GM19468 (cell line): Measurements from ENCODE around the gene LRRC26.

ENCODE experiments used
- ATAC-seq: cut with Tn5 transposase; IDR thresholded peaks from one replicate; pipeline ENCODE4 v1.9.1; 2021; ENCODE audit warnings: mild to moderate bottlenecking, moderate library complexity, moderate number of reproducible peaks; ENCODE audit not compliant: unreplicated experiment; ENCODE audit errors: extremely low read depth

Gene LRRC26

GRCh38 chr9:137186385-137186784 is 16.5 kb upstream of the LRRC26 start:
- no peak for ATAC-seq

- no peak for ATAC-seq
These were observed 16.1 kb upstream of the LRRC26 start for GRCh38 chr9:137185921-137186320.

DNA sequence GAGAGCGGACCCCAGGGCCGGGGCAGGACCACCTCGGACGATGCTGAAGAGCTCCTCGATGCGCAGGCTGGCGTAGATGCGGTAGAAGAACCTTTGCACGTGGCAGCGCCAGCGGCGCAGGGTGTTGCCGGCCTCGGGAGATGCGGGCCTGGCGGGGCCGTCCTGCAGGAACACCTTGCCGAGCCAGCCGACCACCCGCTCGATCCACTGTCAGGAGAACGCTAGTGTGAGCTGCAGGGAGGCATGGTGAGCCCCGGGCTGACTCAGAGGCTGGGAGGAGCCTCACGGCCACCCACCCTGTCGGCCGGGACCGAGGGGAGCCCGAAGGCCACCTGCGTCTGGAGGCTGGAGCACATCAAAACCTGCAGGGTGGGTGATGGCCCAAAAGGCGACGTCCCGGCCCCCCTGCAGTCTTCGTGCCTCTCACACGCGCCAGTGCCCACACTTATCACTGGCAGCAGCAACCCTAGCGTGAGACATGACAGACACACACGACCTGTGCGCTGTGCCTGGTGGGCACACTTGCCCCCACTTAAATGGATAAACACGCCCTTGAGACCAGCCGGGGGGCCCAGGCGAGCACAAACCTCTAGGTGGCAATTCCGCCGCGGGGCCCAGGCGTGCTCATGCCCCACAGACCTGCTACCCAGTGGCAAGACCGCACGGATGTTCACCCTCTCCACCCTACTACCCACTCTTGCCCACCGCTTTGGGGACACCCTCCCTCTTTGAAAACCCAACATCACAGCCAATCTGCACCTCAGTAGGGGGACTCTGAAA is 15.2 kb upstream of the LRRC26 start:
- ATAC-seq: no peak

- ATAC-seq: no peak
These were observed 14.2 kb upstream of the LRRC26 start for GRCh38 chr9:137183980-137184595.

- no peak for ATAC-seq
These were observed 13.0 kb upstream of the LRRC26 start for GRCh38 chr9:137182836-137183235.

- no peak for ATAC-seq
These were observed 11.8 kb upstream of the LRRC26 start for GRCh38 chr9:137181680-137182079.

DNA sequence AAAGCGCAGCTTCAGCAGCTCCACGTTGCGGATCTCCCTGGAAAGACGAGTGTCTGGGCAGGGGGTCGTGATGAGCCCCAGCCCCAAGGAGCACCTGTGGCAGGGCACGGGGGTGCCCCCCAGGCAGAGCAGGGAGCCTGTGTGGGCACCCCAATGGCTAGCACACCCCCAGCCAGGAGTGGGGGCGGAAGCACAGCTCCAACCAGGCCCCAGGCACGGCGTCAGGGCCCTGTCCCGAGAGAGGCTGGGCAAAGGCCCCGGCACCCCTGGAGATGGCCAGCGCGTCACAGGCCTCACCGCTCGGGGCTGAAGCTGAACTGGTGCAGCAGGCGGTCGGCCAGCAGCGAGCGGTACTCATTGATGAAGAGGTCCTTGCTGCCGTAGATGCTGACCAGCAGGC is 10.6 kb upstream of the LRRC26 start:
- no peak for ATAC-seq

DNA sequence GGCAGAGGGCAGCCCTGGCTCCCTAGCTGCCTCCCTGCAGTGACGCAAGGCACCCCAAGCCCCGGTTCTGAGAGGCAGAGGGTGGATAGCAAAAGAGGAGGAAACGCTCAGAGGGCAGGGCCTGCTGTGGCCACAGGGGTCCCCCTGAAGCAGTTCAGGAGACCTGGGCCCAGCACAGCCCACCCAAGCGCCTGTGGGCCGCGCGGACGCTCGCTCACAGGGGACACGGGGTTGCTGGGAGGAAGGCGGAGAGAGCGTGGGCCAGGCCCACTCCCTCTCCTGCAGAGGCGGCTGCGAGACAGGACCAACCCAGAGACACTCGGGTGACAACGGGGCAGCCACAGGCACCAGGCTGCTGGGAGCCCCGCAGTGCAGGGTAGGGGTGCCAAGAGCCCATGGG is 9.9 kb upstream of the LRRC26 start:
- no peak for ATAC-seq

- ATAC-seq: no peak
These were observed 9.2 kb upstream of the LRRC26 start for GRCh38 chr9:137178939-137179630.

DNA sequence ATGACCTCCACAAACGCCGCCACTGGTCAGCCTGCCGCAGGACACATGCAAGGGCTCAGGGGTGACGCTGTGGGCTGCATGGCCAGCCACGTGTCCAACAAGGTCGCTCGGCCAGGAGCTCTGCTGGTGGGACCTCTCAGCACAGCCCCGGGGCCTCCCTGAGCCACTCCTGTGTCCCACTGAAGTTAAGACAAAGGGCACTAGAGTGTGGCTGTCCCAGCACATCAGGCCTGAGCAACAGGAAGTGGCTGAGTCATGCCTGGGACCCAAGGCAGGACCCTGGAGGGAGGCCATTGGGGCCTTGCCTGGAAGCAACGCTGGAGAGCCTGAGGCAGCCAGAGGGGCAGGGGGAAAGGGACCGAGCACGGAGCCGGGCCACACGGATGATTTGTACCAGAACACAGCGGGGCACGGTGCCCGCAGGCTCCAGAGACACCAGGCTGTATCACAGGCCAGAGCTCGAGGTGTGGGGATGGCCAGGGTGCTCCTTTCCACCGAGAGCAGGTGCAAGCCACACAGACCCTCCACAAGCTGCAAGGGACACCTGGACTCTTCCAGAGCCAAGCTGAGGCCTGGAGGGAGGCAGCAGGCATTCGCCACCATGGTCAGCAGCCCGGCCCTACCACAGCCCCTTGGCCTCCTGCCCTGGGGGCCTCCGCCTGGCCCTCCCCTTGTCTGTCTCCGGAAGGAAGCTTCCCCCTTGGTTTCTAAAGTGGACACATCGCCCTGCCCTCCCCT is 8.5 kb upstream of the LRRC26 start:
- no peak for ATAC-seq

GRCh38 chr9:137176302-137177182 is 6.7 kb upstream of the LRRC26 start:
- ATAC-seq: no peak

DNA sequence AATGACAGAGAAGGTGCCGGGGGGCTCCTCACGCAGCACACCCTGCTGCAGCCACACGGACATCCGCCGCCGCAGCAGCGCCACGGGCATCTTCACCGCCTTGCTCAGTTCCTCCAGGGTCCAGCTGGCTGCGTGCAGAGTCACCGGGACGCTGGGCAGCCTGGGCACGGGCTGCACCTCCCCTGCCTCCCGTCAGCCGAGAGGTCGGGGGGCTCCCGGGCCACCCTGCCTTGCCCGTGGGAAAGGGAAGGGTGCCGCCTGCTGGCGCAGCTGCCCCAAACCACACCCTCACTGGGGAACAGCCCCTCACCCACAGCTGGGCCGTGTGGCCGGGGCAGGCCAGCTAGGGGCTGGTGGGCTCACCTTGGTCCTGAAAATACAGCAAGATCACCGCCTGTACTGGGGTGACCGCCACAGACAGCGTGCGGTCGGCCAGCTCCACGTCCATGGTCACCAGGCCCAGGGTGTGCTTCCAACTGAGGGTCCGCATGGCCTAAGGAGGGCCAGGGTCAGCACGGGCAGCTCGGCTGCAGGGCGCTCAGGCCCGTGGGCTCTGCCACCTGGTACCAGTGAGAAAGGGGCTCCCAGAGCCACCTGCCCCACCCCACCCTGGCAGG is 5.6 kb upstream of the LRRC26 start:
- ATAC-seq: no peak

- ATAC-seq: no peak
These were observed 5.0 kb upstream of the LRRC26 start for GRCh38 chr9:137174722-137175293.

DNA sequence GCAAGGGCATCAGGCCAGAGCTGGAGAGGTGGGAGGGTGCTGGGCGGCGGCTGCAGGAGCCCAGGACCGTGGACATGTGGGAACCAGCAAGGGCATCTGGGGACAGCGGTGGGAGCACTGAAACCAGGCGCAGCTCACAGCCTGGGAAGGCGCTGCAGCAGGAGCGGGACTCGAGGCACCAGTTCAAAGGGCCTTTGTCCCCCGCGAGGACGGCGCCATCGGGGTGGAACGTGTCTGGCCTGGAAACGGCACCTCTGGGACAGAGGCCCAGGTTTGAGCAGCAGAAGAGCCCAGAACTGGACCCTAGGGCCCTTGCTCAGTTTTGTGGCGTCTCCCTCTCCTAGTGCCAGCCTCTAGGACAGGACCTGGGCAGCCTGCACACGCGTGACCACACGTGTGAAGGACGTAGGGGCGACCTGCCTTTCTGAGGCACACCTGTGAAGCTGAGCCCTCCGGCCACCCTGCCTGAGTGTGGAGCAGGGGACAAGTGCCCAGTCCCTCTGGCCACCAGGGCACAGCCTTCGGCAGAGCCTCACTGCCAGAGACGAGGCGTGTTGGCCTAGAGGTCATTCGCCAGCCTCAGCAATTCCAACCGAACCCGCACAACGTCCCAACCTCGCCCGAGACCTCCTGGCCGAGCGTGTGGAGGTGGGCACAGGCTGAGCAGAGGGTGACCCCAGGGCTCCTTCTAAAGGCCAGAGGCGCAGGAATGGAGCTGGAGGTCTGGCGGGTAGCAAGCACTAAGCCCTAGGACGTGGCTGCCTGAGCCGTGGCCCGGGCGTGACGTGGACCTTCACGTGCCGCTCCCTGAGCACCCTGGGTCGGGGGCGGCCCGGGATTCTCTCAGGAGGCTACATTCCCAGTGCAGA is 4.2 kb upstream of the LRRC26 start:
- no peak for ATAC-seq

DNA sequence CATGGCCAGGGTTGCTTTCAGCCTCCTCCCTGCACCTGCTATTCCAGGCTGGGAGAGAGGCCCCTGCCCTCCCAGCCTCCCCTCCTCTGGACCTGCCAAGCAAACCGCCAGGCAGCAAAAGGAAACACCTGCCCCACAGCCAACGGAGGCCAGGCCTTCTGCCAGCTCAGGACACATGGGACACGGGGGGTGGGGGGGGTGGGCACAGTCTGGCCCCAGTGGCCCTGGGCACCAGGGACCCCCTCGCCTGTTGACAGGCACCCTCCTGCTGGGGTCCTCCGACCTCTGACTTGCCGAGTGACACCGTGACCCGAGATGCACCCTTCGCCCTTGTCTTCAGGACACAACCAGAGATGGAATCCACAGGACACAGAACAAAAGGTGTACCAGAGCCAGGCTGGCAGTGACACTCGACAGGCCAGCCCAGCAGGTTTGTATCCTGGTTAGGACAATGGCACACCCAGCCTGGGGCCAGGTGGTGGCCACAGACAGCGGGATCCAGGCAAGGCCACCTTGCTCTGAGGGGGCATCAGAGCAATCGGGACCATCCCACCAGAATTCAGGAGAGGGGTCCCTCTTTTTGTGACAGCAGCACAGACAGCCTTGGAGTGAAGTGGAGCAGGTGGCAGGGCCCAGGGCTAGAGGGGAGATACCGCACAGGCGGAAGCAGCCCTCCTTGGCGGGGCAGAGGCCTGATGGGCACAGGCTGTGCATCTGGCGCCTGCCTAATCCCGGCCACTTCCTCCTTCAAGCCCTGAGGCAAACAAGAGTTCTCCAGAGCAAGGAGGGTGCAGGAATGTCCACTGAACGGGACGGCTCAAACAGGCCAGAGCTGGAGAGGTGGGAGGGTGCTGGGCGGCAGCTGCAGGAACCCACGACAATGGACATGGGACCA is 3.3 kb upstream of the LRRC26 start:
- ATAC-seq: no peak

DNA sequence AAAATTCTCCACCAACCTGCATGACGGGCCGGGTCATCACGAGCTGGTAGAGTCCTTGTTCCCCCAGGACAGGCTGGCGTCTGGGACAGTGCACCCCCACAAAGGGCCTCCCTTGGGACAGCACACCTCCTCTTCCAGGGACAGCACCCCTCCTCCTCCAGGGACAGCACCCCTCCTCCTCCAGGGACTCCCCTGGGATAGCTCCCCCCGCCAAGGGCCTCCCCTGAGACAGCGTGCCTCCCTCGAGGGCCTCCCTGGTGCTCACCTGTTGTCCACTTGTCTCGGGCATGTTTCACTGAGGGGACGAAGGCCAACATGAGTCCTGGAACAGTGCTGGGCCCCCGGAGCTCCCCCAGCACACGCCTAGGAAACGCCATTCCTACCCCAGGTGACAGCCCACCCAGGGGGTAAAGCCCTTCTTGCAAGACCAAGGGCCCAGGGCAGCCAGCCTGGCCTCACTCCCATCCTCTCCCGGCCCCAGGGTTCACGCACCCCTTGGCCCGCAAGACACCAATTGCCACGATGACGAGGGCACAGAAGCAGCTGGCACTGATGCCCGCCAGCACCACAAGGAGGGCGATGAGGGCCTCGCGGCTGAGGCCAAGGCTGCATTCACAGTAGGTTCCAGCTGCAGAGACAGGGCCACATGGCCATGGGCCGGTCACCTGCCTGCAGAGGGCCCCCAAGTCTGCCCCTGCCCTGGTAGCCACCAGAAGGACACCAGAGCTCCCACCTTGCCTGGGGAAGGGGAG is 1.5 kb upstream of the LRRC26 start:
- no peak for ATAC-seq
